Putamen (tissue), 1 donor: ENCODE results near the gene EXD2.
"Not testable (repeated sequence)": the region's sequence is repeated elsewhere in the genome, so short reads cannot be mapped to it uniquely, and the experiment has no call there.

ENCODE experiments used
- DNase-seq: peaks from one replicate; pipeline ENCODE4 v3.0.0-alpha.2; 2016; ENCODE audit warnings: low spot score

Gene EXD2

DNA sequence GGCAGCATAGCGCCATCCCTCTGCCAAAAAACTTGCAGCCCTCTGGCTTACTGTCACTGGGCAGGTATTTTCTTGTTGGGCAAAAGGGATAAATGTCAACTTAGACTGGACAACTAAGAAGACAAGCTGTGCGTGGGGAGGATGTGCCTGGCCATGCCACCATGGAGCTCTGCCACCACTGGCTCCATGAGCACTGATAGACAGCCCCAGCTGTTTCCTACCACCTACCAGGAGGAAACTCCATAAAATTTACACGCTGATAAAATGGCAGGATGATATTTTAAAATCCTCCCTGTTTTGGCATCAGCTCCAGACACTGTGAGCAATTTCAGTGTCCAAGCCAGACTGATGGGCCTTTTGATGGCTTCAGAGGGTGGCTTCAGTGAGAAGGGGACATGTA lies 61.6 kb downstream of the EXD2 start:
- DNase-seq: no peak

DNA sequence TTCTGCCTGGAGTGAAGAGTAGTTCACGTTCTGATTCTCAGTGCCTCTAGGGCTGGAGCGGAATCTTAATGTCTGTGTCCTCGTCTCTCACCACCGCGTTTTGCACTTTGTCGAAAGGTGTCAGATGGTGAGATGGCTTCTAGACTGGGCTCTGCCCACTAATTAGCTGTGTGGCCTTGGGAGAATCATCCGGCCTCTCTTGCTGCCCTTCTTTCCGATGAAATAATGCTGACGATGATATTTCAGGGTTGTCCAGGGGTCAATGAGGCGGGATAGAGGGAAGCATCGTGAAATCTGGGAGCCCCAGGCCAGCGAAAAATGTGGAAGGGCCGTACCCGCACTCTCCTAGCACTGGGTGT lies 67.8 kb downstream of the EXD2 start:
- DNase-seq: no peak

- DNase-seq: no peak
Measured at GRCh38 chr14:69259527-69260189, 68.4 kb downstream of the EXD2 start, which contains the start of gene GALNT16. Gene GALNT16 (plus strand): TSS chr14:69260158. CDS start chr14:69260291, 133 bp downstream.

DNA sequence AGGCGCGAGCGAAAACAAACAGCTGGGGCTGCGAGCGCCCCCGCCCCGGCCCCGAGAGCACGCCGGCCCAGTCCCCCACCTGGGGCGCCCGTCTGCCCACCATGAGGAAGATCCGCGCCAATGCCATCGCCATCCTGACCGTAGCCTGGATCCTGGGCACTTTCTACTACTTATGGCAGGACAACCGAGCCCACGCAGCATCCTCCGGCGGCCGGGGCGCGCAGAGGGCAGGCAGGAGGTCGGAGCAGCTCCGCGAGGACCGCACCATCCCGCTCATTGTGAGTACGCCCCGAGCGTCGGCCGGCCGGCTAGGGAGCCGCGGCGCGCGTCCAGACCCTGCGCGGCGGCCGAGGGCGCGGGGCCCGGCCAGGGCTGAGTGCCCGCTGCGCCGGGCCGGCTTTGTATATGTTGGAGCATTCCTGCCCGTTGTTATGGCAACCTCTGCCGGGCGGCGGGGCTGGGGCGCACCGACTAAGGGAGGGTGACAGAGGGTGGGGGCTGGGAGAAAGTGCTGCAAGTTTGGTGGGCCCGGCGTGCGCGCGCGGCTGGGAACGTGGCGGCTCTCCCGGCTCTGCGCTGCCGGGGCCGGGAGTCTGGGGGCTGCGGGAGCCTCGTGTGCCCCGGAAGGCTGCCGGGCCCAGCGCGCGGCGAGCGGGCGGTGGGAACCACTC lies 69.0 kb downstream of the EXD2 start:
- no peak for DNase-seq

DNA sequence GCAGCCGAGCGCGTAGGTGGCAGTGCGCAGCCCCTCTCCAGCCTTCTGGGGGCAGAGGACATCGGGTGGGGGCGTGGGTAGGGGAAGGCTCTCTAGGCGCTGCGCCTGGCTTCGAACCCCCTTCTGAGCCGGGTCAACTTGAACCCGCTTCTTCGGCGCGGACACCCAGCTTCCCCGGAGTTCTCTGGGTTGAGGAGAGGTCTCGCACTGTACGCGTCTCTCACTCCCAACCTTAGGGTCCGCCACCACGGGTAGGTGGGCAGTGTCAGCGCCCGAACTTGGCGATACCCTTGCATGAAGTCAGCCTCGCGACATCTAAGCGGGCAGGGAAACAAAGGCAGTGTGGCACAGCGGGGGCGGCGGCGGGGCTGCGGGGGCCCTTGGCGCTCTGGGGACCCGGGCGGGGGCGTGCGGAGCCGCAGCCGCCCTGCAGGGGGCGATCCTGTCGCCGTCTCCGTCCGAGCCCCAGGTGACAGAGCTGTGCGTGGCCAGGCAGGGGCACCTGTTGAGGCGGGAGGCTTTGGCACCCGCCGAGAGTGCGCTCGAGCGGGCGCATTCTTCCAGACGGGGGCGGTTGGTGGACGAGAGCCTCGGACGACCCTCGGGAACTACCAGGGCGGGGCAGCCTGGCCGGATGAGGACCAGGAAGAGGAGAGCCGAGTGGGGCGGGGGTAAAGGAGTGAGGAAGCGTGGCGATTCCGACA lies 69.7 kb downstream of the EXD2 start:
- DNase-seq: no peak

GRCh38 chr14:69261761-69262331 lies 70.5 kb downstream of the EXD2 start:
- DNase-seq: no peak

GRCh38 chr14:69262516-69262915 lies 71.2 kb downstream of the EXD2 start:
- no peak for DNase-seq

DNA sequence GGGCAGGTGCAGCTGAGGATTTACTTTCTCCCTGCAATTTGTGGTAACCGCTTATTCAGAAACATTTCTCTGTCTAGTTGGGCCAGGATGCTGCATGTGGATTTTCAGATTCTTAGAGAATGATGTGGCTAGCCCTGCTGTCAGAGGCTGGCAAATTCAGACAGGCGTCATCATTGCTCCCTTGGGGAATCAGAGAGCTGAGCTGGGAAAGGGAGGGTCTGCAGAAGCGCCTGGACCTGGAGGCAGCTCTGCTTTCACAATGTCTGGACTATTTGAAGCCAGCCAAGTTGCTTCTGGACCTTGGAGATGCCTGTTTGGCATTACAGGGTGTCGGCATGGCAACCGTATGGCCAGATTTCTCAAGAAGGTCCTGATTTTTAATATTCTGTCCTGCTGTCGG lies 72.1 kb downstream of the EXD2 start:
- DNase-seq: no peak

DNA sequence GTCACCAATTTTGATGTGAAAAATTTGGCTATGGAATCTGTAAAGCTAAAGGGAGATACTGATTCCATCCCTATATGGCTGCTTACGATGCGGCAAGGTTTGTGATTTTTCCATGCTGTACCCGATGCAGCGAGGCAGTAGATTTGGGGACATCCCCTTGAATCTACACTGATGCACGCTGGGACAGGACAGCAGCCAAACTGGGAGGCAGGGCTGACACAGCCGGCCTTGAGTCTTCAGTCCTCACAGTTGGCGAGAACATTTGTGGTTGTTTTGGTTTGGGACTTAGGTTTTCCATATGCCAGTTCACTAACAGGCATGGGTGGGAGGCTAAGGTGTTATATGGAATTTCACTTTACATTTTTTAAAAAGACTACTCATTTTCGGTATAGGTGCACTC lies 72.5 kb downstream of the EXD2 start:
- no peak for DNase-seq

DNA sequence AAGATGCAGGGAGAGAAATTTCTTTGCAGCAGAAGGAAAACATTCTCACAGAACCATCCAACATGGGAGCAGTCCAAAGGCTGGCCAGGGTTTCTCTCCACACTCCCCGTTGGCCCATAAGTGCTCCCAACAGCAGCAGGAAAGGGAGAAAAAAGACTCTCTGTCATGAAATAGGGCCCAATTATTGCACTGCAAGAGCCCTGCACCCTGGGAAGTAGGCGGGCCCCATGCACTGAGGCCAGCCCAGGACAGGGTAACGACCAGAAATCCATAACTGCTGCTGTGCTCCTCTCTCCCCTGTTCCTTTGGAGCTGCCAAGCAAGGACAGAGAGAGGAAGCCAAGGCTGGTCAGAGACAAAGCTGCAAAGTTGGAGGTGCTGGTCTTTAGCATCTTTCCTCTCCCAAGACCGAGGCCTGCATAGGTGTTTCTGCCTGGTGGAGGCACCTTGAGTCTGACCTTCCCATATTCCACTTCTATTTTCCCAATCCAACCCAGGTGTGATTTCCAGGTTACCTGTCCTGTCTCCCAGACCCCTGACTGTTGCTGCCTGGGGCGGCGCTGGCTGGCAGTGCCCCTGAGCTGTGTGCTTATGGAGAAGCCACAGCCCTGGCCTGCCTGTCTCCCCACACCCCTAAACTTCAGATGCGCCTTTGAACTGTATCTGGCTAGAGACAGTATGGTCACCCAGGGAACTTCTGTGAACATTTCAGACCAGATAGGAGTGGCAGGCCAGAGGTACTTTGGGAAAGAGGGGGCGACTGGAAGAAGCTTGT lies 75.5 kb downstream of the EXD2 start:
- DNase-seq: no peak

DNA sequence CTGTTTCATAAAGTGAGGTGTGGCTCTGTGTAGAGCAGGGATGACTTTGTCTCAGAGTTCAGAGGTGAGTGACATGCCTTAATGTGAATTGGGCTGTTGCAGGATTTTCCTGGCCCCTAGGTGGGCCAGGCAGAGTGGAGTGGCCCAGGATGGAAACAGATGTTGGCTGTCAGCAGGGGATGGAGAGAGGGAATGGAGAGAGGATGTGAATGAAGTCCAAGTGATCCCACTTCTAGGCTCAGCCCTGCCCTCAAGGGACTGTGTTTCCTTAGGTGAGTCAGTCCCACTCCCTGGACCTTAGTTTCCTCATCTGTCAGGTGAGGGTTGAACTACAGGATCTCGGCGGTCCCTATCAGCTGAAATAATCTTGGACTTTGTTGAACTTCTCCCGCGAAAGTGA lies 76.2 kb downstream of the EXD2 start:
- no peak for DNase-seq

GRCh38 chr14:69268223-69268622 lies 76.9 kb downstream of the EXD2 start:
- DNase-seq: no peak

DNA sequence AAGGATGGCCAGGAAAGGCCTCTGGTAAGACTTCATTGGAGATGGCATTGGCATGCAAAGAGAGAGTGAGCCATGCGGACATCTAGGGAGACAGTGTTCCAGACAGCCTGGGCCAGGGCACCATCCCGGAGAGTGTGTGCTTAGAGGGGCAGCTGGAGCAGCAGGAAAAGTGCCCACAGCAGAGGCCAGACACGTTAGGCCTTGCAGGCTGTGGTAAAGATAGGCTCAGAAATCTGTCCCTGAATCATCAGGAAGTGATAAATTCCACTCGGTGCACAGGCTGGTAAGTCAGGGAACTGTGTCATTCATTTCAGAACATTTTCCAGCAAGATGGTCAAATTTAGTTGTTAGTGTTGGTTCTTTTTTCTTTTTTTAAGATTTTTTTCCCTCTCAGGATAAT lies 77.5 kb downstream of the EXD2 start:
- DNase-seq: no peak

GRCh38 chr14:69269381-69269780 lies 78.1 kb downstream of the EXD2 start:
- DNase-seq: no peak

DNA sequence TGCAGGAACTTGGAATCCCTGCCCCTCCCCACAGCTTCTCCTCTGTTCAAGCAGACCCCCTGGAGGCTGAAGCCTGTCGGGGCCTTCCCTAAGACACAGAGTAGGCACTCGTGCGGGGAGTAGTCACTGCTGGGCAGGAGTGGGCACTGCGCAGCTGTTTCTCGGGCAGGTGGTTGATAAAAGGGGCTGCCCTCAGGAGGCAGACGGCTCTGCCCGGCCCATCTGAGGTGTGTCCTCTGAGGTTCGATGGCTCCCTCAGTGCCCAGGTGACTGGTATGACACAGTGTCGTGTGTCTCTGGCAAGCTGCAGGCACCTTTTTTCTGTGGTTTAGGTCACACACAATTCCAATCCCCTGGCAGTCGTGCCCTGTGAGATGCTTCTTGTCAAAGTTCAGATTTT lies 78.8 kb downstream of the EXD2 start:
- no peak for DNase-seq

DNA sequence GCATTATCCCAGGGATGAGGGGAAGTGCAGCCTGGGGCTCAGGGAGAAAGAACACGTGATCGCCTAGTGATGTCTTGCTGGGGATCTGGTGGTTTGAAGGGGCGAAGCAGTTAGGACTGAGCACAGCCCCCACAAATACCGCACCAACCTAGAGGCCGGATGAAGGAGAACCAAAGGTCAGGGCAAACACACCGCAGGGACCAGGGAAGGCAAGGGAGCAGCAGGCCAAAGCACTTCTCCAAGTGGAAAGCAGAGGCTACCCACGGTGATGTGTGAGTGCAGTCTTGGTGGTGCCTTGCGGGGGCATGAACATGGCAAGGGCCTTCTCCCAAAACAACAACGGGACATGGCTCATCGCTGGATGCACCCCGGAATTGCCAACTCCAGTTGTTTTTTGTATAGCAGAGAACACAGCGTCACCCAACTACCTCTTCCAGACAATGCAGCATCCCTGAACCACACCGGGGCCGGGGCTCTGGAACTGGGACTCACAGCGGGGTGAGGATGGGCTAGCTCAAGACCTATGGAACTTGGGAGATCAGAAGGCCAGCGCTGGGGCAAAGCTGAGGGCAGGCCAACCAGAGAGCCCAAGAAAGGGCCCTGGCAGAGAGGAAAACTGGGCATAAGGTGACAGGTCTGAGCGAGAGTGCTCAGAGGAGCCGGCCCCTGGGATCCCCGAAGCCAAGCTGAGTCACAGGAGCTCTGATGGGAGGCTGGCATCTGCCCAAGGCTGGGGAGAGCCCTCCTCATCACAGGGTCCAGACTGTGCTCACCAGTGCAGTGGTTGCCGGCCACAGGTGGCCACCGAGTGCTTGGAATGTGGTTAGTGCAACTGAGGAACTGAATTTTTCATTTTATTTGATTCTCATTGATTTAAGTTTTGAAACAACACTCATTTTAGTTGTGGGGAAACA lies 79.8 kb downstream of the EXD2 start:
- no peak for DNase-seq

- no peak for DNase-seq
Measured at GRCh38 chr14:69274321-69274720, 83.0 kb downstream of the EXD2 start.

GRCh38 chr14:69275331-69275730 lies 84.0 kb downstream of the EXD2 start:
- DNase-seq: no peak

DNA sequence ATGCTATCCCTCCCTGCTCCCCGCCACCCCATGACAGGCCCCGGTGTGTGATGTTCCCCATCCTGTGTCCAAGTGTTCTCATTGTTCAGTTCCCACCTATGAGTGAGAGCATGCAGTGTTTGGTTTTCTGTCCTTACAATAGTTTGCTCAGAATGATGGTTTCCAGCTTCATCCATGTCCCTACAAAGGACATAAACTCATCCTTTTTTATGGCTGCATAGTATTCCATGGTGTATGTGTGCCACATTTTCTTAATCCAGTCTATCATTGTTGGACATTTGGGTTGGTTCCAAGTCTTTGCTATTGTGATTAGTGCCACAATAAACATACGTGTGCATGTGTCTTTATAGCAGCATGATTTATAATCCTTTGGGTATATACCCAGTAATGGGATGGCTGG lies 86.1 kb downstream of the EXD2 start:
- DNase-seq: not testable (repeated sequence)

DNA sequence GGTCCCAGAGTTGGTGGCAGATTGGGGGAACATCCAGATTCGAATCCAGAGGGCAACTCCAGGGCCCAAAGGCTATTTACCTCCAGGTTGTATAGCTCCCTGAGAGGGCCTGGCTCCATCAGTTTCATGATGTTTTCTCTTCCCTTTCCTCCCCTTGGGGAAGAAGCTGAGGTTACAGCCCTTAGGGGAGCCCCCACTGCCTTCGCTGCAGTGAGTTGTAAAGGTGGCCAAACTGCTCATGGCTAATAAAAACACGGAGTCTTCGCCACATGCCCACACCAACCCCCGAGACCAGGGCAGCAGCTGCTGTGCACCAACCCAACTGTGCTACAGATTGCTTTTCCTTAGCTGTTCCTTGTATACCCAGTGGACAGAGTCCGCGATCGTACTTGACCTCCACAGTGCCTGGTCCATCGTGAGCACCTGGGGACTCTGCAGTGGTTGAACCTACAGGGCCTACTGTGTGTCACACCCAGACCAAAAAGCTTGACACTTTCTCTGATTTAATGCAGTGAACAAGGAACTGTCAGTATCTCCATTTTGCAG lies 89.5 kb downstream of the EXD2 start:
- DNase-seq: no peak
